Smooth muscle cell (in vitro differentiated cells): ENCODE results near the gene GFRA1. TPM values are rescaled to one million over a fixed set of nuclear protein-coding genes. Genes with fewer than 3 reads are reported as not detected.

ENCODE experiments used
- DNase-seq: peaks from one replicate; lab custom pipeline; 2025; ENCODE audit not compliant: unreplicated experiment; lab: John Stamatoyannopoulos, UW
- H2AFZ ChIP-seq: fragments of 200-600 bp; sonication (generic); 2 replicates; pipeline ENCODE4 v1.6.0; 2016; ENCODE audit warnings: antibody characterized with exemption, low read depth, mild to moderate bottlenecking
- H3F3A ChIP-seq: fragments of 200-600 bp; sonication (generic); 2 replicates; pipeline ENCODE4 v1.6.0; 2017; ENCODE audit warnings: antibody characterized with exemption, low read depth
- H3K27ac ChIP-seq: fragments of 200-600 bp; sonication (generic); 2 replicates; pipeline ENCODE4 v1.5.1; 2016; ENCODE audit warnings: low read depth, mild to moderate bottlenecking
- H3K27me3 ChIP-seq: fragments of 200-600 bp; sonication (generic); 2 replicates; pipeline ENCODE4 v1.6.1; 2016; ENCODE audit warnings: low read depth, mild to moderate bottlenecking
- H3K36me3 ChIP-seq: fragments of 200-600 bp; sonication (generic); 2 replicates; pipeline ENCODE4 v1.5.1; 2016; ENCODE audit warnings: low read depth
- H3K4me1 ChIP-seq: fragments of 200-600 bp; sonication (generic); 2 replicates; pipeline ENCODE4 v1.5.1; 2016; ENCODE audit warnings: low read depth
- H3K4me2 ChIP-seq: fragments of 200-600 bp; sonication (generic); 2 replicates; pipeline ENCODE4 v1.6.0; 2016; ENCODE audit warnings: mild to moderate bottlenecking
- H3K4me3 ChIP-seq: fragments of 200-600 bp; sonication (generic); 2 replicates; pipeline ENCODE4 v1.5.1; 2016; ENCODE audit warnings: mild to moderate bottlenecking
- H3K79me2 ChIP-seq: fragments of 200-600 bp; sonication (generic); 2 replicates; pipeline ENCODE4 v1.6.0; 2016; ENCODE audit warnings: low read depth, mild to moderate bottlenecking
- H3K9ac ChIP-seq: fragments of 200-600 bp; sonication (generic); 2 replicates; pipeline ENCODE4 v1.6.0; 2016; ENCODE audit warnings: low read depth
- H3K9me3 ChIP-seq: fragments of 200-600 bp; sonication (generic); replicated peaks from 2 replicates; pipeline ENCODE4 v1.5.1; 2016; ENCODE audit warnings: low read depth
- H4K20me1 ChIP-seq: fragments of 200-600 bp; sonication (generic); 2 replicates; pipeline ENCODE4 v1.6.0; 2016; ENCODE audit warnings: low read depth
- WGBS: methylation state at CpG from one replicate; pipeline ENCODE4 v1.1.7; 2016; ENCODE audit warnings: low lambda C conversion rate; 5-methylcytosine and 5-hydroxymethylcytosine counted together
- polyA plus RNA-seq: library from polyadenylated mRNA; unstranded; fragments of >200 nt; fragmentation: Nextera tagmentation; extraction: Ambion mirVana; gene quantifications from 2 replicates; pipeline ENCODE4 v1.2.1, GENCODE V29; 2016
- total RNA-seq: library from RNA; depleted of rRNA; stranded (reverse); fragments of >200 nt; gene quantifications from 2 replicates; pipeline ENCODE4 v1.2.3, GENCODE V29; 2014
- TF ChIP-seq, protein P1 (sequence below): fragments of 200-600 bp; sonication (generic); IDR thresholded peaks from 2 replicates; pipeline ENCODE4 v1.5.1; 2017; ENCODE audit warnings: borderline replicate concordance, mild to moderate bottlenecking, antibody characterized with exemption; ENCODE audit not compliant: insufficient read depth, poor library complexity, severe bottlenecking

GFRA1 gene
- total and polyA plus RNA-seq, 2 experiments from 2014 or later = 1.3 to 1.9 TPM

DNA sequence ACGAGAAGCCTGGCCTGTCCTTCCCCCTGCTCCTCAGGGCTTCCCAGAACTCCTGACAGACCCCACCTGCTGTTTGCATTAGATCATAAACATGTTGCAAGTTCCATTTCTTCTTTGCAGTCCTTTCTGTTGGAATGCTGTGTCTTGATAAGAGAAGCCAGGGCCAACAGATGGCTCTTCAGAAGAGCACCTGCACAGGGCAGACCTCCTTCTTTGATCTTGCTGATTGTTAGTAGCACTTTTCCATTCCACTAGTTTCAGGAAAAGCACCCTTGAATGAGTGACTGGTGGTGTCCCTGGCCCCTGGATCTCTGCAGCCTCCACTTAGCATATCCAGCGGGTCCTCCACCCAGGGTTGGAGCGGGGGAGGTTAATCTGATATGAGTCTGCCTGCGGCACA lies 243.2 kb downstream of the GFRA1 start:
- H4K20me1 ChIP-seq = no peaks in the 10 kb centered on the region
- H3K9ac ChIP-seq = no peak overlapping the region
- H3K4me1 ChIP-seq = no peaks in the 10 kb centered on the region
- no peaks in the 10 kb centered on the region for H3K27me3 ChIP-seq
- H3K4me2 ChIP-seq = no peak overlapping the region
- H3F3A ChIP-seq = no peaks in the 10 kb centered on the region
- peaks cover 6% of the 10 kb centered on the region for H3K9me3 ChIP-seq
- TF ChIP-seq, protein P1, sequence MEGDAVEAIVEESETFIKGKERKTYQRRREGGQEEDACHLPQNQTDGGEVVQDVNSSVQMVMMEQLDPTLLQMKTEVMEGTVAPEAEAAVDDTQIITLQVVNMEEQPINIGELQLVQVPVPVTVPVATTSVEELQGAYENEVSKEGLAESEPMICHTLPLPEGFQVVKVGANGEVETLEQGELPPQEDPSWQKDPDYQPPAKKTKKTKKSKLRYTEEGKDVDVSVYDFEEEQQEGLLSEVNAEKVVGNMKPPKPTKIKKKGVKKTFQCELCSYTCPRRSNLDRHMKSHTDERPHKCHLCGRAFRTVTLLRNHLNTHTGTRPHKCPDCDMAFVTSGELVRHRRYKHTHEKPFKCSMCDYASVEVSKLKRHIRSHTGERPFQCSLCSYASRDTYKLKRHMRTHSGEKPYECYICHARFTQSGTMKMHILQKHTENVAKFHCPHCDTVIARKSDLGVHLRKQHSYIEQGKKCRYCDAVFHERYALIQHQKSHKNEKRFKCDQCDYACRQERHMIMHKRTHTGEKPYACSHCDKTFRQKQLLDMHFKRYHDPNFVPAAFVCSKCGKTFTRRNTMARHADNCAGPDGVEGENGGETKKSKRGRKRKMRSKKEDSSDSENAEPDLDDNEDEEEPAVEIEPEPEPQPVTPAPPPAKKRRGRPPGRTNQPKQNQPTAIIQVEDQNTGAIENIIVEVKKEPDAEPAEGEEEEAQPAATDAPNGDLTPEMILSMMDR = no peak
- WGBS = 88% methylated on average over 4 of the region's 4 CpGs
- no peaks in the 10 kb centered on the region for H3K36me3 ChIP-seq
- H3K4me3 ChIP-seq = no peak overlapping the region
- H3K27ac ChIP-seq = no peak overlapping the region
- no peaks in the 10 kb centered on the region for H3K79me2 ChIP-seq
- H2AFZ ChIP-seq = no peak overlapping the region
- no peak for DNase-seq

DNA sequence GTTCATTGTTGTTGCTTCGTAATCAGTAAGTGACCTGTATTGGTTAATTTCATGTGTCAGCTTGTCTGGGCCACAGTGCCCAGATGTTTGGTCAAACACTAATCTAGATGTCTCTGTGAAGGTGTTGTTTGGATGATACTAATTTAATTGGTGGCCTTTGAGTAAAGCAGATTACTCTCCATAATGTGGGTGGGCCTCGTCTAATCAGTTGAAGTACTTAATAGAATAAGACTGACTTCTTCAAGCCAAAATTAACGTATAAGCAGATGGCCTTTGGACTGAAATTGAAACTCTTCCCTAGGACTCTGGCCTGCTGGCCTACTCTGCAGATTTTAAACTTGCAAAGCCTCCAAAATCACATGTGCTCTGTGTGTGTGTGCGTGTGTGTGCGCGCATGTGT lies 245.7 kb downstream of the GFRA1 start:
- DNase-seq = no peak
- Histone ChIP-seq H4K20me1 (no peaks in the 10 kb centered on the region), H3K9ac (no peak overlapping the region), H3K27me3 (peaks cover 14% of the 10 kb centered on the region), H3F3A (no peaks in the 10 kb centered on the region), H3K4me3 (no peak overlapping the region), H3K79me2 (no peaks in the 10 kb centered on the region), H3K4me2 (no peak overlapping the region), H2AFZ (no peak overlapping the region), H3K27ac (no peak overlapping the region), H3K36me3 (no peaks in the 10 kb centered on the region), H3K4me1 (no peaks in the 10 kb centered on the region), H3K9me3 (no peaks in the 10 kb centered on the region)
- TF ChIP-seq, protein P1 = no peak
- WGBS = 74% methylated on average over 6 of the region's 6 CpGs

DNA sequence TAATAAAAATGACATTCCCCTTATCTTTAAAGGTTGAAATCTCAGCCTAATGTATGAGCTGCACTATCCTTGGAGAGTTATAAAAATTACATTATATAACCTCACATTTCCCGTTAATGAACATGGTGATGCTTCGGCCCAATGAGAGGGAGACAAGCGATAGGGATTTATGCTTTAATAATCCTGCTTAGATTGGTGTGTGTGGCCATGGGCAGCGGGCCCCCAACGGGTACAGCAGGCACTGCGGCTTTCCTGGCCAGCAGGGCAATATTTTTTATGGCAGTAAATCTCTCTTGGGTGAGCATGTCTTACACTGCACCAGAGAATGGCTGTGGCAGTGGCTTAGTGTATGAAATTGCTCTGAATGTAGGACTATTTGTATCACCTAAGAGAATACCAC lies 246.3 kb downstream of the GFRA1 start:
- H3K36me3 ChIP-seq = no peaks in the 10 kb centered on the region
- no peak overlapping the region for H3K9ac ChIP-seq
- no peak for DNase-seq
- 92% methylated on average over 6 of the region's 6 CpGs for WGBS
- no peaks in the 10 kb centered on the region for H3K4me1 ChIP-seq
- no peak overlapping the region for H2AFZ ChIP-seq
- H4K20me1 ChIP-seq = no peaks in the 10 kb centered on the region
- no peak overlapping the region for H3K4me3 ChIP-seq
- H3K4me2 ChIP-seq = no peak overlapping the region
- TF ChIP-seq, protein P1 = no peak
- H3F3A ChIP-seq = no peaks in the 10 kb centered on the region
- no peaks in the 10 kb centered on the region for H3K79me2 ChIP-seq
- no peaks in the 10 kb centered on the region for H3K9me3 ChIP-seq
- peaks cover 14% of the 10 kb centered on the region for H3K27me3 ChIP-seq
- H3K27ac ChIP-seq = no peak overlapping the region

DNA sequence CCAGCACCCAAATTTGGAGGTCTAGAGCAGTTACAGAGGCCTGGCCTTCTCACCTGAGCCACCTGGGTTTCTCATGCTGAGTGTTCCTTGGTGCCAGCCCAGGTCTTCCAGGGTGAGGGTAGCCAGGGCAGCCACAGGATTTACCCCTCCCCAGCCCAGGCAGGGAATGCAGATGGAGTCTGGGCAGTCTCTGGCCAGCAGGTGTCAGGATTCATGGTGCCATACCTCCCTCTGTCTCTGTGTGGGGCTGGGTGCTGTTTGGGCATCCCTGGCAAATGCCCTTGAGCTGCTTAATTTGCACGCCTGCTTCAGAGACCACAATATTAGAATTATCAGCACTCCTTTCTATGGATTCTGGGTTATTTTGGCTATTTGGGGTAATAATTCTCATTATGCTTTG lies 246.7 kb downstream of the GFRA1 start:
- no peaks in the 10 kb centered on the region for H4K20me1 ChIP-seq
- no peak overlapping the region for H3K9ac ChIP-seq
- H3K79me2 ChIP-seq = no peaks in the 10 kb centered on the region
- no peak for DNase-seq
- H3K27ac ChIP-seq = no peak overlapping the region
- H2AFZ ChIP-seq = no peak overlapping the region
- H3K9me3 ChIP-seq = no peaks in the 10 kb centered on the region
- H3K36me3 ChIP-seq = no peaks in the 10 kb centered on the region
- H3K4me3 ChIP-seq = no peak overlapping the region
- WGBS = 94% methylated on average over 1 of the region's 1 CpG
- no peaks in the 10 kb centered on the region for H3K4me1 ChIP-seq
- H3F3A ChIP-seq = no peaks in the 10 kb centered on the region
- TF ChIP-seq, protein P1 = no peak
- H3K27me3 ChIP-seq = peaks cover 14% of the 10 kb centered on the region
- H3K4me2 ChIP-seq = no peak overlapping the region
